ENCODE measurements around the gene SETX.

The SETX gene

GRCh38 chr9:132239999-132240840 is 114.6 kb downstream of the SETX start:
- DNase-seq: no peak

- no peak for DNase-seq
Measured at GRCh38 chr9:132239518-132239917, 115.3 kb downstream of the SETX start.

- no peak for DNase-seq
Measured at GRCh38 chr9:132238992-132239391, 115.8 kb downstream of the SETX start.

GRCh38 chr9:132238026-132238972 is 116.5 kb downstream of the SETX start:
- DNase-seq: no peak

- no peak for DNase-seq
Measured at GRCh38 chr9:132237481-132237880, 117.3 kb downstream of the SETX start.

DNA sequence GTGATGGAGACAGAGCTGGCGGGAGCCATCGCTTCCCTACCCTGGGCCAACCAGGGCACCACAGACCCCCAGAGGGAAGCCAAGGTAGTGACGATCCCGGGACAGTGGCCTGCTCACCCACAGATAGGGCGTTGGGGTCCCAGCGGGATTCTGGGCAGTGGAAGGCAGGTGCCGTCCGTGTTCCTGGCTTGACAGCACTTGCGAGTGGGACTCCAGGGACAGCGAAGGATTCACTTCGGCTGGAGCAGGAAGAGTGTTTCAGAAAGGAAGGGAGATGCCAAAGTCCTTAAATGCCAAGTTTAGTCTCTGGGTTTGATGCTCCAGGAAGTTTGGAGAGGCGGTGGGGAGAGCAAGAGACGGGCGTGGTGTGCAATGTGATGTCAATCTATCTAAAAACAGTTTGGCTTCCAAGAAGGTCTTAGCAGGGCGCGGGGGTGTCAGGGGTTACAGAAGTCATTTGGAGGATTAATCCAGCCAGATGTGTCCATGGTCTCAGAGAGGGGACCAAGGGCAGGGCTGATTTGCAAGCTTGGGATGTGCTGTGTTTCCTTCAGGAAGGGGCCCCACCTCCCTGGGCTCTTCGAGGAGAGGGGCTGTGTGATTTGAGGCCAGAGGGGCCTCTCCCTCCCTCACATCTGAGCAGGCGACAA is 118.0 kb downstream of the SETX start:
- DNase-seq: no peak

GRCh38 chr9:132235894-132236661 is 118.7 kb downstream of the SETX start:
- DNase-seq: peak; percentile 42

- no peak for DNase-seq
Measured at GRCh38 chr9:132235125-132235524, 119.7 kb downstream of the SETX start.

DNA sequence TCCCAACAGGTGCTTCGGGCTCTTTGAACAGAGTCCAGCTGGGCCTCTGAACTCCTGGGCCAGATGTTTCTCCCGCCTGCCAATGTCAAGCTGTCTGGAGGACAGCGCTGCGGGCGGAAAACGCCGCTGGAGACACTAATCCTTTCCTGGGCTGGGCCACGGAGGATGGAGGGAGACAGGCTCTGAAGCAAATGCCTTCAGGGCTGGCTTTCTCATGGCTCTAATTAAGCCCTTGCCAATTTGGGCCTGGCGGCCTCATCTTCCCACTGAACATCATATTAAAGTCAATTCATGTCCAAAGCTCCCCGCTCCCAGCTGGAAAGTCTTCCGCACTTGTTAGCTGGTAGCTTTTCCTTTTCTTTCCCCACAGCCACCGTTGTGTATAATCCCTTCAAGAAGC is 120.3 kb downstream of the SETX start:
- DNase-seq: no peak

GRCh38 chr9:132233138-132233537 is 121.6 kb downstream of the SETX start:
- DNase-seq: no peak

- no peak for DNase-seq
Measured at GRCh38 chr9:132232522-132232921, 122.3 kb downstream of the SETX start.

- no peak for DNase-seq
Measured at GRCh38 chr9:132231019-132231701, 123.6 kb downstream of the SETX start.

DNA sequence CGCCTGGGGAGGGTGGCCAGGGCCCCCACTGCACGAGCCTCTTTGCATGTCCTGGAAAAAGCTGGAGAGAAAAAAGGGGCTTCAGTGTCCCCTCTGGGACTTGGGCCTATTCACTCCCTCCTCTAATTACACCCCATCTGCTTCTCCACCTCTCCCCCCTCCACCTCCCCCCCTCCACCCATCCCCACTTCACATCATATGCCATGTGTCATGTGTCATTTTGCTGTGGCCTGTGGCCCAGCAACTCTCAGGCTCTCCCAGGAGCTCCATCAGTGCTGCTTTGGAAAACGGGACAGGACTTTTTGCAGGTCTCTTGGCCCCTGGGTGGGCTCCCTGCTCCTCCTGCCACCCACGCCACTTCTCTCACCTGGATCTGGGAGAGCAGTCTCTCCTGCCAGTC is 124.2 kb downstream of the SETX start:
- DNase-seq: no peak

DNA sequence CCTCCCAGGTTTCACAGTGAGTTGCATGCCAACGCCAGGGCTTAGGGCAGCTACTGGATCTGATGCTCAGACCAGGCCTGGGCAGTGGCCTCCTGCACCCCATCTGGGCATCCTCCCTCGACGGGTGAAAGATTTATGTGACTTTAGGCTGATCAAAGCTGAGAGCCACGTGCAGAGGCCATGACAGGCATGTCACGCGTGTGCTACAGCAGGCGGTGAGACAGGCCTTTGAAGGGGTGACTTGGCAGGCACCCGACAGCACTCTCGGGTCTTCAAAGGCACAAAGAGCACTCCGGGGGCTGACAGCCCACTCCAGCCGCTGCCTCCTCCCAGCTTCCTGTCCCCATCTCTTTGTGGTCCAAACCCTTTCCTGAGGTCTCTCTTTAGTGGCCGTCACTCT is 126.7 kb downstream of the SETX start:
- DNase-seq: no peak

GRCh38 chr9:132226571-132227430 is 128.0 kb downstream of the SETX start:
- DNase-seq: no peak

GRCh38 chr9:132224645-132225044 is 130.1 kb downstream of the SETX start:
- no peak for DNase-seq

- no peak for DNase-seq
Measured at GRCh38 chr9:132221941-132222340, 132.8 kb downstream of the SETX start.

DNA sequence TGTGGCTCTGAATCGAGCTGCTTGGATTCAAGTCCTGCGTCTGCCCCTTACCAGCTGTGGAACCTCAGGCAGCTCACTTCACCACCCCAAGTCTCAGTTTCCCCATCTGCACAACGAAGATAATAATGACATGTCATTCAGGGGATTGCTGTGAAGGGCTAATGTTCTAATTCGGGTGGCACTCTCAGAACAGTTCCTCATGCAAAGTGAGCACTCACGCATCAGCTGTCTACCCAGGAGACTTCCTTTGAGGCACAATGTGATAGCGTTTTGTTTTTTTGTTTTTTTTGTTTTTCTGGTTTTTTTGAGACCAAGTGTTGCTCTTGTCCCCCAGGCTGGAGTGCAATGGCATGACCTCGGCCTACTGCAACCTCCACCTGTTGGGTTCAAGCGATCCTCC is 136.6 kb downstream of the SETX start:
- no peak for DNase-seq

DNA sequence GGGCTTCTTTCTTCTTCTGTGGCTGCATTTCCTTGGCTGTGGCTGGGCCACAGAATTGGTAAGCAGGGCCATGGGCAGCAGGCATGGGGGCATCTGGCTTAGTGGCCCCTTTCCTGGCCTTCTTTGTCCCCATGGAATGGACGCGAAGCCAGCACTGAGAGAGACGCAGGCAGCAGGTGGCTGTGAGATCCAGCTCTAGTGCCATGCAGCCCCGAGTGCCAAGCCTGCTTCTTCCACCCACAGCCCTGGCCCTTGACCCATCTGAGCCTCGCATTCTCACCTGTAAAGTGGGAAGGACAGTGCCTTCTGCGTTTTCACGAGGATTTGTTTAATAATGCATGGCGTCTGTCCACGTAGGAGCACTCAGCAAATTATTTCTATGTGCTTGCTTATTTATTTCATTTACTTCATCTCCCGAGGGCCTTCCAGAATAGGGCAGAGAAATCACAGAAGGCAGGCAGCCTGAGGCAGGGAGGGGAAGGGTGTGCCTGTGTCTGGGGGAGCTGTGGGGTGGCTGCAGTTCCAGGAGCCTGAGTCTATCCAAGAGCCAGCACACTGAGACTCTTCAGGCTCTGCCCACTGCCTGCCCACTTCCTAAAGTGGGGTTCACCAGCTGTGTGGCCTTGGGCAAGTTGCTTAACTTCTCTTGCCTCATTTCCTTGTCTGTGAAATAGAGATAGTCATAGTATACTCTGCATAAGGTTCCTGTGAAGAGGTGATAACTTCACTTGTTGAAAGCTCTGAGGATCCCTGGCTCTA is 137.7 kb downstream of the SETX start:
- DNase-seq: peak; percentile 83 to 84

DNA sequence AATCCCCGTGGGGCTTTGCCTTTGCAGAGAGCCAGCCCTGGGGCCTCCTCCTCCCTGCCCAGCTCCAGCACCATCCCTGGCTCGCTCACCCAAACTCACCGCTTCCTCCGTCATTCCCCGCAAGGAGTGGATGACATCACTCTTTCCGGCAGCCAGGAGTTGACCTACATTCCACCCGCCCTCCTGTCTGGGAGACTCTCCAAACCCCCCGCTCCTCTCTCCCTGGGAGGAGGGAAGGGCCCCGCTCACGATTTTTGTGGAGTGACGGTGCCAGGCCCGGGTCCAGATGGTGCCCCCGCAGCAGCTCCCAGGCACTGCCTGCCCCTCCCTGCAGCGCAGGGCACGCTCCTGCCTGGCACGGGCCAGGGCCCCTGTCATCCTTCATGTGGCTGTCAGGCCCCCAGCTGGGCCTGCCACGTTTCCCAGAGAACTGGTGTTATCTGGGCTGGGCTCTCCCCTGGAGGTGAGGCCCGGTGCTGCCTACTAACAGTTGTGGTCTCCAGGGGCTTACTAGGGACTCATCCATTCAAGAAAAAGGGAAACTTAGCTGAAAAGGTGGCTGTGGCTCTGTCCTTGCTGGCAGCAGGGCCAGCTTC is 140.7 kb downstream of the SETX start:
- no peak for DNase-seq

All from AML-193 (cell line).